NCI-H2107 (cell line): ENCODE data around the gene ADGRB3.
"Not testable (repeated sequence)": the region's sequence is repeated elsewhere in the genome, so short reads cannot be mapped to it uniquely, and the experiment has no call there.

Source experiments
- DNase-seq: peaks from one replicate; lab custom pipeline; 2025; lab: John Stamatoyannopoulos, UW

Gene ADGRB3

GRCh38 chr6:68790128-68790527 lies 155.0 kb downstream of the ADGRB3 start:
- not testable (repeated sequence) for DNase-seq

GRCh38 chr6:68814976-68815375 lies 179.9 kb downstream of the ADGRB3 start:
- DNase-seq = not testable (repeated sequence)

GRCh38 chr6:68826501-68826900 lies 191.4 kb downstream of the ADGRB3 start:
- DNase-seq = no peak

DNA sequence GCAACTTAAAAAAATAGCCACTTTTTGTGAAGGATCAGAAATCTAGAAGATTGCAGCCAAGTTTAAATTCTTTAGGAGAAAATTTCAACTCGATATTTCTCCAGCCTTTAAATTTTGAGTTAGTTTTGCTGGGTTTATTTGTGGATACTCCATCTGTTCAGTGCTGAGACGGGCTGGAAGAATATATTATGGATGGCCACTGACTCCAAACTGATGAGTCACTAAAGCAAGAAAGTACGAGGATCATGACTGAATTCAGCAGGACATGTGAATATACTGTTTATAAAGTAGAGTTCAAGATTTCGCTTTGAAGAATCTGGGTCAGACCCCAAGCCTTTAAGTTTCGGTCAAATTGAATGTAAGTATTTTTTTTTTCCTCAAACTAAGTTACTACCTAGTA lies 199.5 kb downstream of the ADGRB3 start:
- DNase-seq = no peak

GRCh38 chr6:68838571-68838970 lies 203.5 kb downstream of the ADGRB3 start:
- DNase-seq = no peak

- no peak for DNase-seq
Measured at GRCh38 chr6:68852791-68853190, 217.7 kb downstream of the ADGRB3 start.

GRCh38 chr6:68859233-68859632 lies 224.2 kb downstream of the ADGRB3 start:
- no peak for DNase-seq

DNA sequence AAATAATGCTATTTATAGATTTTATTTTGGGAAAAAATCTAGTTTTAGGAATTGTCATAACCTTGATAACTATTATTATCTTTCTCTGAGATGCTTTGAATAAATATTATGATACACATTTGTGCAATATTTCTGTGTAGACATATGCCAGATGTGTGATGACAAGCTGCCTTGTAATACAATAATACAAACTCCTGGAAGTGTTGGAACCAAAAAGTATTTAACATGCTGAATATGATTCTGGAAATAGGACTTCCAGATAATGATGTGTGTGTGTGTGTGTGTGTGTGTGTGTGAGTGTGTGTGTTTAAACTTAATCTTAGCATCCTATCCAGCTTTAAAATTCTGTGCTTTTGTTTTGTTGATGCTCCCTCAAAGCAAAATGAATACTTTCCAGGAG lies 233.6 kb downstream of the ADGRB3 start:
- DNase-seq = no peak

DNA sequence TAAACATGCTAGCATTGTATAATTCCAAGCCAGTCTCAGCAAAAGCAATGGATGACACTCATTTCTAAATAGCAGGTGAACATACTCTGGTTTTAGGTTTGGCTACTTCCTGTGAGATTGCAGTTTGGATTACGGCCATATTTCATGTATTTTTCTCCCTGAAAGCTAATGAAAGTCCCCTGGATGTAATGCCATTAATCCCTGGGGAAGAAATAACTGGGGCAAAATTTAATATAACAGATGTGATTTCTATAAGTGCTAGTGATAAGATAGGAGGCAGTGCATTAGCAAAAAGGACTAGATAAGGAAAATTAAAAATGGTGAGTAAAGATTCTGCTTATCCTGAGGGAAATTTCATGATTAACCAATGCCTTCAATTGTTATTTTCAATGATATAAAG lies 238.2 kb downstream of the ADGRB3 start:
- DNase-seq = no peak

GRCh38 chr6:68874747-68875146 lies 239.7 kb downstream of the ADGRB3 start:
- DNase-seq = no peak

DNA sequence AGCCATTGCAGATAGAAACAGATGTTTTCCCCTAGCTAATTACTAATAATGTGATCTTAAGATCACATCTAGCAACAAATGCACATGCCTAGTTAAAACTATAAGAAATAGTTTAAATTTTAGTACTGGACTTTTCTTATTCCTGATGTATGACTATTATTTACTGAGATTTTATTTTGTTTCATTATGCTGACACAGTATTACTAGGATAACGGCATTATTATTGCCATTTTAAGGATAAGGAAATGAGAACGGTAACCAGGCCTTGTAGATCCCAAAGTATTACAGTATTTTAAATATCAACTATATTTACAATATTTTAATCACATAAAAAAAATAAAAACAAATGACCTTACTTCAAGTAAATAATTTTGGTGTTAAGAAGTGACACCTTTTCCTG lies 240.3 kb downstream of the ADGRB3 start:
- no peak for DNase-seq

GRCh38 chr6:68876792-68877493 lies 241.9 kb downstream of the ADGRB3 start:
- DNase-seq = no peak

GRCh38 chr6:68880050-68880813 lies 245.2 kb downstream of the ADGRB3 start:
- DNase-seq = no peak

DNA sequence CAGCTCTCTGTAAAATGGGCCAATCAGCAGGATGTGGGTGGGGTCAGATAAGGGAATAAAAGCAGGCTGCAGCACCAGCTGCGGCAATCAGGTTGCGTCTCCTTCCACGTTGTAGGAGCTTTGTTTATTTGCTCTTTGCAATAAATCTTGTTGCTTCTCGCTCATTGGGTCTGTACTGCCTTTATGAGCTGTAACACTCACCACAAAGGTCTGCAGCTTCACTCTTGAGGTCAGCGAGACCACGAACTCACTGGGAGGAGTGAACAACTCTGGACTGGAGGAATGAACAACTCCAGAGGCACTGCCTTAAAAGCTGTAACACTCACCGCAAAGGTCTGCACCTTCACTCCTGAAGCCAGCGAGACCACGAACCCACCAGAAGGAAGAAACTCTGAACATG lies 248.2 kb downstream of the ADGRB3 start:
- DNase-seq = not testable (repeated sequence)

- DNase-seq = no peak
Measured at GRCh38 chr6:68891419-68891818, 256.3 kb downstream of the ADGRB3 start.

- no peak for DNase-seq
Measured at GRCh38 chr6:68892452-68892851, 257.4 kb downstream of the ADGRB3 start.

DNA sequence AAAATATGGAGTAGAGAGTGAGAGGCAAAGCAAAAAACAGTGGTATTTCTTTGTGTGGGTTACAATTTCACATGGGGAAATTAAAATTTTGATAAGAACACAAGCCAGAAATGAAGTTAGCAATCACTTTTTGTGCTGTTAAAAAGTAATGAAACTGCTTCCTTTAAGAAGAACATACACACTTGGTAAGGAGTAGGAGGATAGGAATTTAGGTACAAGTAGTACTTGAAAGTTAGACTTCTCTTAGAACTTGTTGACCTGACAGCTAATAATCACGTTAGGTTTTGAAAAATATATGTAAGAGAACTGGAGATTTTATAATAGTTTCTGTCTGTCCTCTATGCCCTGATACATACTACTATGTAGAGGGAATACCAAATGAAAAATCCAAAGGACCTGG lies 260.8 kb downstream of the ADGRB3 start:
- DNase-seq = no peak

- DNase-seq = no peak
Measured at GRCh38 chr6:68901044-68901443, 266.0 kb downstream of the ADGRB3 start.

- DNase-seq = no peak
Measured at GRCh38 chr6:68911334-68911733, 276.3 kb downstream of the ADGRB3 start.

GRCh38 chr6:68911811-68912210 lies 276.7 kb downstream of the ADGRB3 start:
- DNase-seq = no peak

DNA sequence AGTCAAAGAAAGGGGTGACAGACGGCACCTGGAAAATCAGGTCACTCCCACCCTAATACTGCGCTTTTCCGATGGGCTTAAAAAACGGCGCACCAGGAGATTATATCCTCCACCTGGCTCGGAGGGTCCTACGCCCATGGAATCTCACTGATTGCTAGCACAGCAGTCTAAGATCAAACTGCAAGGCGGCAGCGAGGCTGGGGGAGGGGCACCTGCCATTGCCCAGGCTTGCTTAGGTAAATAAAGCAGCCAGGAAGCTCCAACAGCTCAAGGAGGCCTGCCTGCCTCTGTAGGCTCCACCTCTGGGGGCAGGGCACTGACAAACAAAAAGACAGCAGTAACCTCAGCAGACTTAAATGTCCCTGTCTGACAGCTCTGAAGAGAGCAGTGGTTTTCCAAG lies 277.7 kb downstream of the ADGRB3 start:
- not testable (repeated sequence) for DNase-seq

- no peak for DNase-seq
Measured at GRCh38 chr6:68915586-68915985, 280.5 kb downstream of the ADGRB3 start.

DNA sequence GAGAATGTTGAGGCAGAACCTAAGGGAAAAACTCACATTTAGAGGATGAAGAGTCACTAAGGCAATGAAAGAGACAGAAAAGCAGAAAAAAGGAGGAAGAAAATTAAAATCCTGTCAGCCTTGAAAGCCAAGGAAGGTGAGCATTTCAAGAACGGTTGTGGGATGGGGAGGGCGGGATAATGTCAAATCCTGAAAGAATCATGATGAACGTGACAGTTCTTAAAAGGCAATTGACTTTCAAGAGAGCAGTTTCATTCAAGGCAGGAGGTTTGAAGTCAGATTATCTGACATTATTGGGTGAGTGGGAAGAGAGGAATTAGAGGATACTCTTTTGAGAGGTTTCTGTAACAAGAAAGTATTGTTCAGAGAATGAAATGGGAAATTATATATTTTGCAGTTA lies 284.5 kb downstream of the ADGRB3 start:
- DNase-seq = no peak

GRCh38 chr6:68941345-68941744 lies 306.3 kb downstream of the ADGRB3 start:
- DNase-seq = no peak
